Epithelial cell of esophagus (primary cell): ENCODE results near the gene FOXD4.
"Not testable (repeated sequence)": the region's sequence is repeated elsewhere in the genome, so short reads cannot be mapped to it uniquely, and the experiment has no call there.

Experiments used
- DNase-seq: peaks from one replicate; pipeline ENCODE4 v3.0.0; 2010; ENCODE audit warnings: low read depth
- H3K4me3 ChIP-seq: 2 replicates; pipeline ENCODE4 v1.5.1; 2011; ENCODE audit warnings: mild to moderate bottlenecking, low read length, control low read depth

The FOXD4 gene

GRCh38 chr9:94992-95391, 23.2 kb downstream of the FOXD4 start:
- DNase-seq, H3K4me3 ChIP-seq: not testable (repeated sequence)

GRCh38 chr9:94323-94722, 23.9 kb downstream of the FOXD4 start:
- not testable (repeated sequence) for DNase-seq, H3K4me3 ChIP-seq

GRCh38 chr9:93909-94308, 24.3 kb downstream of the FOXD4 start:
- DNase-seq, H3K4me3 ChIP-seq: not testable (repeated sequence)

- not testable (repeated sequence) for H3K4me3 ChIP-seq, DNase-seq
These were observed 27.4 kb downstream of the FOXD4 start for GRCh38 chr9:90851-91250.

GRCh38 chr9:88396-89037, 29.7 kb downstream of the FOXD4 start:
- DNase-seq, H3K4me3 ChIP-seq: not testable (repeated sequence)

GRCh38 chr9:87860-88259, 30.4 kb downstream of the FOXD4 start:
- H3K4me3 ChIP-seq, DNase-seq: not testable (repeated sequence)

GRCh38 chr9:87105-87504, 31.1 kb downstream of the FOXD4 start:
- not testable (repeated sequence) for H3K4me3 ChIP-seq, DNase-seq

GRCh38 chr9:86697-87096, 31.5 kb downstream of the FOXD4 start:
- not testable (repeated sequence) for H3K4me3 ChIP-seq, DNase-seq

- not testable (repeated sequence) for H3K4me3 ChIP-seq, DNase-seq
These were observed 35.1 kb downstream of the FOXD4 start for GRCh38 chr9:82932-83689.

- not testable (repeated sequence) for H3K4me3 ChIP-seq
- peak; percentile 21 for DNase-seq
These were observed 39.9 kb downstream of the FOXD4 start for GRCh38 chr9:78333-78732.

GRCh38 chr9:76389-76788, 41.8 kb downstream of the FOXD4 start:
- not testable (repeated sequence) for DNase-seq, H3K4me3 ChIP-seq

- peak overlapping the region; percentile 14 for H3K4me3 ChIP-seq
- not testable (repeated sequence) for DNase-seq
These were observed 44.2 kb downstream of the FOXD4 start for GRCh38 chr9:73900-74525.

GRCh38 chr9:73076-73899, 44.9 kb downstream of the FOXD4 start:
- peak; percentile 7 for DNase-seq
- peak overlapping the region; percentile 14 for H3K4me3 ChIP-seq
